Kidney epithelial cell (primary cell): ENCODE data around the gene OR51A4. TPM values are rescaled to one million over a fixed set of nuclear protein-coding genes. Genes with fewer than 3 reads are reported as not detected.
A peak's percentile ranks its signal among the peaks of the same experiment; 100 is the strongest.

ENCODE experiments used
- DNase-seq: peaks from one replicate; pipeline ENCODE4 v3.0.0-alpha.2; 2010; ENCODE audit warnings: low read depth
- H3K27me3 ChIP-seq: 2 replicates; pipeline ENCODE4 v1.6.0; 2011; ENCODE audit warnings: low read length; ENCODE audit not compliant: control insufficient read depth, insufficient read depth
- H3K36me3 ChIP-seq: 2 replicates; pipeline ENCODE4 v1.5.1; 2011; ENCODE audit warnings: low read length; ENCODE audit not compliant: control insufficient read depth, insufficient read depth
- H3K4me3 ChIP-seq: 2 replicates; pipeline ENCODE4 v1.5.1; 2011; ENCODE audit warnings: low read depth, mild to moderate bottlenecking, control low read depth, low read length
- CTCF ChIP-seq: IDR thresholded peaks from 2 replicates; pipeline ENCODE4 v1.5.1; 2011; ENCODE audit warnings: mild to moderate bottlenecking, moderate library complexity, low read length, control low read depth, inconsistent platforms; ENCODE audit not compliant: insufficient read depth, poor library complexity, severe bottlenecking
- total RNA-seq: library from RNA; depleted of rRNA; stranded (reverse); fragments of >200 nt; gene quantifications from 2 replicates; pipeline ENCODE4 v1.2.3, GENCODE V29; 2015

The OR51A4 gene
- total RNA-seq = not detected in 2 replicates

GRCh38 chr11:4947505-4947904, at the start of gene OR51A4:
OR51A4 (minus strand) TSS chr11:4947605; CDS start chr11:4947100, 505 bp downstream.
- TF ChIP-seq CTCF = no peak
- no peak for DNase-seq
- Histone ChIP-seq H3K36me3 (no peaks in the 10 kb centered on the region), H3K27me3 (no peaks in the 10 kb centered on the region), H3K4me3 (no peak within 1 kb of the TSS)

GRCh38 chr11:4994551-4994950, 47.1 kb upstream of the OR51A4 start, which contains the start of gene OR51L1:
OR51L1 (plus strand) TSS chr11:4994851; CDS start chr11:4998983, 4,132 bp downstream.
- no peak for TF ChIP-seq CTCF
- DNase-seq = no peak

GRCh38 chr11:4991060-4991459, 43.7 kb upstream of the OR51A4 start:
- H3K4me3 ChIP-seq = no peak overlapping the region
- no peaks in the 10 kb centered on the region for H3K27me3 ChIP-seq
- no peaks in the 10 kb centered on the region for H3K36me3 ChIP-seq
- no peak for DNase-seq
- TF ChIP-seq CTCF = peak; percentile 45

More at GRCh38 chr11:4994551-4994950, 47.1 kb upstream of the OR51A4 start, which contains the start of gene OR51L1:
- Histone ChIP-seq H3K27me3 (no peaks in the 10 kb centered on the region), H3K4me3 (no peak within 1 kb of the TSS), H3K36me3 (no peaks in the 10 kb centered on the region)

GRCh38 chr11:4983841-4984240, 36.4 kb upstream of the OR51A4 start:
- Histone ChIP-seq H3K4me3 (no peak overlapping the region), H3K27me3 (no peaks in the 10 kb centered on the region), H3K36me3 (no peaks in the 10 kb centered on the region)
- TF ChIP-seq CTCF = no peak
- DNase-seq = peak; percentile 78

- no peak for TF ChIP-seq CTCF
- H3K27me3 ChIP-seq = no peaks in the 10 kb centered on the region
- no peak for DNase-seq
- H3K4me3 ChIP-seq = no peak overlapping the region
- H3K36me3 ChIP-seq = no peaks in the 10 kb centered on the region
Observed at GRCh38 chr11:4982678-4983077, 35.3 kb upstream of the OR51A4 start.

GRCh38 chr11:4979036-4979435, 31.6 kb upstream of the OR51A4 start:
- Histone ChIP-seq H3K4me3 (no peak overlapping the region), H3K27me3 (no peaks in the 10 kb centered on the region), H3K36me3 (no peaks in the 10 kb centered on the region)
- no peak for TF ChIP-seq CTCF
- no peak for DNase-seq
